ENCODE data around the gene EYA2.

Gene EYA2

GRCh38 chr20:47013606-47014005 lies 119.0 kb downstream of the EYA2 start:
- no peak for DNase-seq

GRCh38 chr20:47016068-47016664 lies 121.5 kb downstream of the EYA2 start:
- no peak for DNase-seq

- no peak for DNase-seq
Observed at GRCh38 chr20:47018381-47018780, 123.7 kb downstream of the EYA2 start.

GRCh38 chr20:47019121-47019824 lies 124.6 kb downstream of the EYA2 start:
- no peak for DNase-seq

GRCh38 chr20:47020231-47020630 lies 125.6 kb downstream of the EYA2 start:
- DNase-seq, result no peak

GRCh38 chr20:47021850-47022249 lies 127.2 kb downstream of the EYA2 start:
- DNase-seq, result no peak

GRCh38 chr20:47024461-47024937 lies 129.9 kb downstream of the EYA2 start:
- peak; percentile 23 for DNase-seq

- no peak for DNase-seq
Observed at GRCh38 chr20:47027042-47027441, 132.4 kb downstream of the EYA2 start.

- DNase-seq, result no peak
Observed at GRCh38 chr20:47027456-47027855, 132.8 kb downstream of the EYA2 start.

GRCh38 chr20:47028487-47028886 lies 133.8 kb downstream of the EYA2 start:
- no peak for DNase-seq

- DNase-seq, result no peak
Observed at GRCh38 chr20:47029845-47030244, 135.2 kb downstream of the EYA2 start.

GRCh38 chr20:47030271-47030810 lies 135.7 kb downstream of the EYA2 start:
- DNase-seq, result no peak

GRCh38 chr20:47031004-47031403 lies 136.4 kb downstream of the EYA2 start:
- peak; percentile 44 for DNase-seq

- no peak for DNase-seq
Observed at GRCh38 chr20:47031821-47032220, 137.2 kb downstream of the EYA2 start.

- no peak for DNase-seq
Observed at GRCh38 chr20:47032933-47033578, 138.4 kb downstream of the EYA2 start.

- DNase-seq, result no peak
Observed at GRCh38 chr20:47033665-47034064, 139.0 kb downstream of the EYA2 start.

- no peak for DNase-seq
Observed at GRCh38 chr20:47035026-47035590, 140.5 kb downstream of the EYA2 start.

GRCh38 chr20:47036091-47036870 lies 141.6 kb downstream of the EYA2 start:
- DNase-seq, result no peak

GRCh38 chr20:47038566-47039560 lies 144.2 kb downstream of the EYA2 start:
- DNase-seq, result peak; percentile 66

- DNase-seq, result no peak
Observed at GRCh38 chr20:47040506-47041125, 146.0 kb downstream of the EYA2 start.

- no peak for DNase-seq
Observed at GRCh38 chr20:47041396-47041899, 146.8 kb downstream of the EYA2 start.

All from MV-4-11 (cell line).